B cell (primary cell): ENCODE measurements around the gene LCN2.

ENCODE experiments used
- EZH2 ChIP-seq: IDR thresholded peaks from 2 replicates; pipeline ENCODE4 v1.6.1; 2012; ENCODE audit warnings: borderline replicate concordance, low read depth, mild to moderate bottlenecking, moderate library complexity, low read length; ENCODE audit not compliant: insufficient read depth, poor library complexity, severe bottlenecking
- TF ChIP-seq, protein P1 (sequence below): fragments of 200-600 bp; IDR thresholded peaks from one replicate; pipeline ENCODE4 v1.8.0; 2022; ENCODE audit warnings: antibody characterized with exemption, mild to moderate bottlenecking

DNA sequence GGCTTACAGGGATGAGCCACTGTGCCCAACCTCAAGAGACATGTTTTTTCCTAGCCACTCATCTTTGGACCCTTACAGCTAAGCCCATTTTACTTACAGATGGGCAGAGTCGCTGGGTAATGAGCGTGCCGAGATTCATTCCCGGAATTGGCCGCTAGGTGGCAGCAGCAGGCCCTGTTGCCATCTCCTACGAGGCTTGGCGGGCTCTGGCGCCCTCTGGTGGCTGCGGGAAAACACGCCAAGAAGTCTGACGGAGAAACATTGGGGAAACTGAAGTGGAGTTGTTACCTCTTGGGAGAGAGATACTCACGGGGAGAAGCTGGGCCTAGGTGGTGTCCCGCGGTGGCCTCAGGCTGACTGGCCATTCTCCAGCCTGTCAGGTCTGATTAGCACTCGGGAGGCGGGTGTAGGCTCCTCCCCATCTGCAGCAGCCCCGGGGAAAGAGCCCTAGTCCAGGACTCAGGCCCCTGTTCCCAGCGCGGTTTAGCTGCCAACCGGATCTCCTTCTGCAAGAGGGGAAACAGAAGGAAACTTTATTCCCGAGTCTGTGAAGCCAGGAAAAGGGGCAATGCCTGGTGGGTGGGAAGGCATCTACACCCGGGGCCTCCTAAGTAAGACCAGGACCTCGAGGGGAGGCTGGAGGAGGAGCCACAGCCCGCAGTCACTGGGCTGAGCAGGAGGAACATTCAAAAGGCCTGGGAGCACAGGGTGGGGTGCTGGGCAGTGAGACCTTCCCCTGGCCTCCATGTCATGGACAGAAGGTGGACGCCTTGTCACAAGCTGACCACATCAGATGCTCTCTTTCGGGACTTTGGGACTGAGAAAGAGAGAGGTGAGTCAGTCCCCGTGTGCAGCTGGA is 31.4 kb upstream of the LCN2 start:
- TF ChIP-seq, protein P1, sequence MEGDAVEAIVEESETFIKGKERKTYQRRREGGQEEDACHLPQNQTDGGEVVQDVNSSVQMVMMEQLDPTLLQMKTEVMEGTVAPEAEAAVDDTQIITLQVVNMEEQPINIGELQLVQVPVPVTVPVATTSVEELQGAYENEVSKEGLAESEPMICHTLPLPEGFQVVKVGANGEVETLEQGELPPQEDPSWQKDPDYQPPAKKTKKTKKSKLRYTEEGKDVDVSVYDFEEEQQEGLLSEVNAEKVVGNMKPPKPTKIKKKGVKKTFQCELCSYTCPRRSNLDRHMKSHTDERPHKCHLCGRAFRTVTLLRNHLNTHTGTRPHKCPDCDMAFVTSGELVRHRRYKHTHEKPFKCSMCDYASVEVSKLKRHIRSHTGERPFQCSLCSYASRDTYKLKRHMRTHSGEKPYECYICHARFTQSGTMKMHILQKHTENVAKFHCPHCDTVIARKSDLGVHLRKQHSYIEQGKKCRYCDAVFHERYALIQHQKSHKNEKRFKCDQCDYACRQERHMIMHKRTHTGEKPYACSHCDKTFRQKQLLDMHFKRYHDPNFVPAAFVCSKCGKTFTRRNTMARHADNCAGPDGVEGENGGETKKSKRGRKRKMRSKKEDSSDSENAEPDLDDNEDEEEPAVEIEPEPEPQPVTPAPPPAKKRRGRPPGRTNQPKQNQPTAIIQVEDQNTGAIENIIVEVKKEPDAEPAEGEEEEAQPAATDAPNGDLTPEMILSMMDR, result peak; percentile 100
- no peak for TF ChIP-seq EZH2
